Subcutaneous adipose tissue (tissue), 4 donors: ENCODE results near the gene UBTF. TPM values are rescaled to one million over a fixed set of nuclear protein-coding genes. Genes with fewer than 3 reads are reported as not detected.

ENCODE experiments used
- total RNA-seq, 4 donors: library from RNA; depleted of rRNA; stranded (reverse); fragments of >200 nt; gene quantifications; one replicate each; pipeline ENCODE4 v1.1.0, GENCODE V29; 2016
- TF ChIP-seq, protein P1 (sequence below): fragments of 450-650 bp; IDR thresholded peaks from one replicate; pipeline ENCODE4 v1.5.1; 2016; ENCODE audit warnings: low read depth, mild to moderate bottlenecking, control low read depth, antibody characterized with exemption, moderate library complexity

The UBTF gene
- total RNA-seq, 4 donors from 2014 or later, result 23.5 to 63.5 (median 35.3) TPM

DNA sequence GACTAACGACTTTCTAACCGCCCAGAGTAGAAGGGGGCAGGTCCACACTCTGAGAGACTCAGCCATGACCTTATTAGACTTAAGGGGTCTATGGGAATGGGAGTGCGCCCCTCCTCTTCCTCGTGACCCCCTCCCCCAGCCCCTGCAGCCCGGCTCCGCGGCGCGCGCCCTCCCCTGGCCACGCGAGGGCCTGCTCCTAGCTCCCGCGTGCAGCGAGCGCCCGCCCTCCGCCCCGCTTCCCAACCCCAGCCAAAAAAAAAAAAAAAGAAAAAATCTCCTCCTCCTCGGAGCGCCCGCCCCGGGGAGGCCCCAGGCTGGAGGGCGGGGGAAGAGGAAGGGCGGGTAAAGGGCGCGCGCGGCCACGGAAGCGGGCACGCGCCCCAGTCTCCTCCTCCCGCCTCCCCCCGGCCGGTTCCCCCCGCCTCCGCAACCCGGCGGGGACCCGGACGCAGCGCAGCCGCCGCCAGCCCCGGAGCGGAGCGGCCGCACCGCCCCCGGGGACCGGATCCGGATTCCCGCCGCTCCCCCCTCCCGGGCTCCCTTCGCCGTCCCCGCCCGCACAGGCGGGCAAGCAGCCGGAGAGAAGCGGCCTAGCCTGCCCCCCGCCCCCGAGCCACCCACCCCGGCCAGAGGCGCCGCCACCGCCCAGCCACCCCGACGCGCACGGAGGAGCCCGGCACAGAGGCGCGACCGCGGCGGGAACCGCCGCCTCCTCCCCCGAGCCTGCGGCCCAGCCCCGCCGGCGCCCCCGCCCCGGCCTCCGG, 949 bp downstream of the UBTF start:
- TF ChIP-seq, protein P1, sequence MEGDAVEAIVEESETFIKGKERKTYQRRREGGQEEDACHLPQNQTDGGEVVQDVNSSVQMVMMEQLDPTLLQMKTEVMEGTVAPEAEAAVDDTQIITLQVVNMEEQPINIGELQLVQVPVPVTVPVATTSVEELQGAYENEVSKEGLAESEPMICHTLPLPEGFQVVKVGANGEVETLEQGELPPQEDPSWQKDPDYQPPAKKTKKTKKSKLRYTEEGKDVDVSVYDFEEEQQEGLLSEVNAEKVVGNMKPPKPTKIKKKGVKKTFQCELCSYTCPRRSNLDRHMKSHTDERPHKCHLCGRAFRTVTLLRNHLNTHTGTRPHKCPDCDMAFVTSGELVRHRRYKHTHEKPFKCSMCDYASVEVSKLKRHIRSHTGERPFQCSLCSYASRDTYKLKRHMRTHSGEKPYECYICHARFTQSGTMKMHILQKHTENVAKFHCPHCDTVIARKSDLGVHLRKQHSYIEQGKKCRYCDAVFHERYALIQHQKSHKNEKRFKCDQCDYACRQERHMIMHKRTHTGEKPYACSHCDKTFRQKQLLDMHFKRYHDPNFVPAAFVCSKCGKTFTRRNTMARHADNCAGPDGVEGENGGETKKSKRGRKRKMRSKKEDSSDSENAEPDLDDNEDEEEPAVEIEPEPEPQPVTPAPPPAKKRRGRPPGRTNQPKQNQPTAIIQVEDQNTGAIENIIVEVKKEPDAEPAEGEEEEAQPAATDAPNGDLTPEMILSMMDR, result no peak

DNA sequence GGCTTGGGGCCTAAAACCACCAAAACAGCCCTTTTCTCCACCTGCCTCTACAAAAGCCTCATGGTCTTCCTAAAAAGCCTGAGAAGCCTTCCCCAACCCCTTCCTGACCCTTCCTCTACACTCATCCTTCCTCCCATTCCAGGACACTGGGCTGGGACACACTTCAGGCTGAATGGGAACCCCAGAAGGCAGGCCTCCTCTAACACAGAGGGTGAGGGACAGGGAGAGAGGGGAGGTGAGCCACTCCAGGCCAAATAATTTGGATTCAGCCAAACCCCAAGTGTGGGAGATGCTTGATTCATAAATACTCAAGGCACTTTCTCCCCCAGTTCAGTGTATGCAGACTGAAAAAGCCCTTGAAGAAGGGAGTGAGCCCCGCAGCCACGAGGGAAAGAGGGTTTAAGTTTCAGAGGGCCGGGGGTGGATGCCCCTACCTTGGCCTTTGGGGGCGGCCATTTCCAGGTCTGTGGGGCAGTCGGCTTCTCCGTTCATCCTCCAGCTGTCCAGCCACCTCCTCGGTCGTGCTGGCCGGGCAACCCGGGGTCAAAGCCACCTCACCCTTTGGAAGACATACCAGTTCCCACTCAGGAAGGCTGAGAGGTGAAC, 1.6 kb downstream of the UBTF start:
- TF ChIP-seq, protein P1, result no peak

DNA sequence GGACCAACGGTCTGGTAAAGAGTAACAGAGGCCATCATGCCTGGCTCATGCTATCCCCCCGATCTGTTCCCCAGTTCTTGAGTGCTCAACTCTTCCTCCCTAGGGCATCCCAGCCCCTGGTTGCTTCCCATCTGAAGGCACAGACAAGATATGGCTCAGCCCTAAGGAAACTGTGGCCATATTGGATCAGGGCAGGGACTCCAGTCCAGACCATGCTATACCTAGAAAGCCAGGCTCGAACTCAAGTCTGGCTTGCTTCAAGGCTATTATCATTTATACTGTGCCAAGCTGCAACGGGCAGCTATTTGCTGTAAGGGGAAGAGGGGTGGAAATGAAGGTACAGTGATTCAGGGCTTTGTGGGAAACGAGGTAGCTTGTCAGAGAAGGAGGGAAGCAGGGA, 2.8 kb downstream of the UBTF start:
- TF ChIP-seq, protein P1, result no peak

- TF ChIP-seq, protein P1, result no peak
These were observed 3.3 kb downstream of the UBTF start for GRCh38 chr17:44216173-44216572.

GRCh38 chr17:44214896-44215295, 4.6 kb downstream of the UBTF start:
- TF ChIP-seq, protein P1, result no peak

DNA sequence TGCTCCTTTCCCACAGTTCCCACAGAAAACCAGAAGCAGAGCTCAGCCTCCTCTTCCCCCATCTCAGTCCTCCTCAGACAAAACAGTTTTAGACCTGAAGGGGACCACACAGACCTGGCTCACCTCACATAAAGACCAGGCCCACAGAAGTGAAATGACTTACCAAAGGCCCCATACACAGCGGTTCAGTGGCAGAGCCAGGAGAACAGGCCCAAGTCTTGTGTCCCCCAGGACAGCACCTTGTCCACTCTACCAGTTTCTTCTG, 5.3 kb downstream of the UBTF start:
- TF ChIP-seq, protein P1, result no peak

DNA sequence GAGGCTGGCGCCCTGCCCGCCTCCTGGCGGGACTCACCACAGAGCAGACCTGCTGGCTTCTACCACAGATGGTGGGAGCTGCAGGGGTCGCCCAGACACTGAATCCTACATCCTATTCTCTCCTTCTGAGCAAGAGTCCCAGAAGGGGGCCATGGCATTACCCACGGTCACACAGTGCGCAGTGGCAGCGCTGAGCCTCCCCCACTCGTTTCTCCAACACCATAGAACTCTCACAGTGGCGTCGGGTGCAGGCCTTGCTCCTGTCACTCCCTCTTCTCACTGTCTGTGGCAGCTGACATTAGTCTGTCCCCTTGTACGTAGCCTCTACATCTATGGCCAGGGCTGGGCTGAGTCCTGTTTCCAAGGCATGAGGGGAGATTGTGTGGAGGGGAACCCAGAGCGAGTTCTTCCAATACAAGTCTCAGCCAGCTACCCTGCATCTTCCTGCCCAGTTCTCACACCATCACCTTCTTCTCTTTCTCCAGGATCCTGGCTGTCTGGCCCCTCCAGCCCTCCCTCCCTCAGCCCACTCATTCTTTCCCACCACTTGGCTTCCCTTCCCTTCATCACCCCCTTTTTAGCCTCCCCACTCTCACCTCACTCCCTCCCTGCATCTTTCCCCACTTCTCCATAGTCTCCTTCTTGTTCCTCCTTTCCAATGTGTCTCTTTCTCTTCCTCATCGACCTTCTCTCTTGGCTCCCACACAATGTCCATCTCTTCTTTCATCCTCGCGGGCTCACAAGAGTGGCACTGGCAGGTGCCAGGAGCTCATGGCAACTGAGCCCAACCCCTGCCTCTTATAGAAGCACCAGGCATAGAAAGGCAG, 5.9 kb downstream of the UBTF start:
- TF ChIP-seq, protein P1, result no peak
